Activated naive CD4-positive, alpha-beta T cell treated with anti-CD3 and anti-CD28 coated beads for 36 hours (primary cell): Measurements from ENCODE around the gene PPIL1. TPM values are rescaled to one million over a fixed set of nuclear protein-coding genes. Genes with fewer than 3 reads are reported as not detected.

Experiments
- CTCF ChIA-PET: fragments of 350-600 bp; sonication (Branson Sonifier 250); formaldehyde crosslinking; loops from one replicate; lab custom pipeline; 2021; ENCODE audit warnings: antibody characterized with exemption; lab: Charles Lee
- DNase-seq: peaks from one replicate; pipeline ENCODE4 v3.0.0-alpha.2; 2020
- H3K27ac Mint-ChIP-seq: one replicate; pipeline ENCODE4 v1.8.0; 2021; ENCODE audit warnings: mild to moderate bottlenecking, mixed read lengths
- H3K27me3 Mint-ChIP-seq: one replicate; pipeline ENCODE4 v1.8.0; 2021; ENCODE audit warnings: low read depth, mixed read lengths
- H3K36me3 Mint-ChIP-seq: one replicate; pipeline ENCODE4 v1.8.0; 2021; ENCODE audit warnings: low read depth, mixed read lengths
- H3K4me1 Mint-ChIP-seq: one replicate; pipeline ENCODE4 v1.8.0; 2021; ENCODE audit warnings: low read depth, mixed read lengths
- H3K4me3 Mint-ChIP-seq: one replicate; pipeline ENCODE4 v1.8.0; 2021; ENCODE audit warnings: mild to moderate bottlenecking, moderate library complexity, mixed read lengths
- H3K9me3 Mint-ChIP-seq: one replicate; pipeline ENCODE4 v1.8.0; 2021; ENCODE audit warnings: mixed read lengths
- intact Hi-C: fragments of 100-400 bp; cut with micrococcal nuclease; formaldehyde crosslinking; loops from one replicate; pipeline ENCODE4 v1.15.1; 2023
- total RNA-seq, 2 experiments: library from RNA; stranded (reverse); gene quantifications; one replicate each; pipeline ENCODE4 v1.2.3, GENCODE V29; 2021

Gene PPIL1
- total RNA-seq, 2 experiments from 2014 or later: 42.8 to 44.0 TPM

GRCh38 chr6:36839749-36840431, 34.7 kb downstream of the PPIL1 start:
- H3K36me3 Mint-ChIP-seq: no peaks in the 10 kb centered on the region
- CTCF ChIA-PET: interaction anchor here (0.9 to 1.2 kb wide), 2 partner anchors 11 to 12 kb away, joined by 3 to 6 read pairs; no protein-coding TSS in a partner anchor
- DNase-seq: peak; percentile 42
- H3K4me1 Mint-ChIP-seq: peaks cover 15% of the 10 kb centered on the region
- intact Hi-C loops: no loop called here
- peaks cover 28% of the 10 kb centered on the region for H3K27me3 Mint-ChIP-seq
- H3K9me3 Mint-ChIP-seq: no peaks in the 10 kb centered on the region
- H3K27ac Mint-ChIP-seq: no peak overlapping the region
- H3K4me3 Mint-ChIP-seq: peak overlapping the region; percentile 72

DNA sequence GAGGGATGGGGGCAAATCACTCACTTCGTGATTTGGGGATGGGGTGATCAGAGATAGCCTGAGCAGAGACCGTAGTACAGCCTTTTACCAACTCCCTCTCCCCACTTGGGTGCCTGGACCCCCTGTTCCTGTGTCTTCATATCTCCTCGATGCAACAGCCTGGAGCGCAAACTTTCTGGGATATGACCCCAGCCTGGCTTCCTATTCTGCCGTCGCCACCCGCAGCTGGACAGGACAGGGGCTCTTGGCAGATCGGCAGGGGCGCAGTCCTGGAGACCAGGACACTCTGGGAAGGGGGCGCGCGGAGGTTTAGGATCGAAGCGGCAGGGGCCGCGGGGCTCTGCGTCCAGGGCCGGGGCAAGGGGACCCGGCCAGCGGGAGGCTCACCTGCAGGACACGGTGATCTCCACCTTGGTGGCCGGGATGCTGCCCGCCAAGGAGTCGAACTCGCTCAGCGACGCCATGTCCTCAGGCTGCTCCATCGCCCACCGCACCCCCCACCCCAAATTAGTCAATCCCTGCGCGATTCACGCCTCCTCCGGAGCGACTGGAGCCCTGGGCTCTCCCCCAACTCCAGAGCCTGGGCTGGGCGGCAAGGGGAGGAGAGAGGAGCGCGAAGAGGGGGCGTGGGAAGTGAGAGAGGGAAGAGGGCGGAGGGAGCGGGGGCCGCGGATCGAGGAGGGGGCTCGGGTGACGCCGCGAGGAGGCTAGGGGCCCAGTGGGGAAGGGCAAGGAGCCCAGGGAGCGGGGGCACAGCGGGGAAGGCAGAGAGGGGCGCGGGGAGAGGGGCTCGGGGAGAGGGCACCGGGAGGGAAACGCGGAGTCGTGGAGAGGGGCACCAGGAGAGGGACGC, 35.5 kb downstream of the PPIL1 start, which contains the start of gene CPNE5:
Gene CPNE5, minus strand, starts transcription at position 549 of the 853 bp plus-strand sequence. Its CDS starts 67 bp downstream, at position 482.
- CTCF ChIA-PET: no interaction called here

GRCh38 chr6:36837686-36838085, 36.9 kb downstream of the PPIL1 start:
- Mint-ChIP-seq H3K4me1 (peaks cover 15% of the 10 kb centered on the region), H3K9me3 (no peaks in the 10 kb centered on the region), H3K27me3 (peaks cover 28% of the 10 kb centered on the region), H3K4me3 (no peak overlapping the region), H3K27ac (no peak overlapping the region), H3K36me3 (no peaks in the 10 kb centered on the region)
- CTCF ChIA-PET: interaction anchor here (0.9 to 2.1 kb wide), 3 partner anchors 12 to 27 kb away, joined by 3 to 7 read pairs (median 5); no protein-coding TSS in a partner anchor
- intact Hi-C loops: no loop called here
- DNase-seq: no peak

More for the DNA sequence above, 35.5 kb downstream of the PPIL1 start, which contains the start of gene CPNE5:
- H3K9me3 Mint-ChIP-seq: no peaks in the 10 kb centered on the region
- H3K27ac Mint-ChIP-seq: no peak within 1 kb of the TSS
- DNase-seq: no peak
- no peaks in the 10 kb centered on the region for H3K36me3 Mint-ChIP-seq
- H3K4me1 Mint-ChIP-seq: peaks cover 15% of the 10 kb centered on the region
- peaks cover 28% of the 10 kb centered on the region for H3K27me3 Mint-ChIP-seq
- peak within 1 kb of the TSS; percentile 72 for H3K4me3 Mint-ChIP-seq
- intact Hi-C loops: no loop called here

- Mint-ChIP-seq H3K4me3 (no peak overlapping the region), H3K27me3 (peaks cover 28% of the 10 kb centered on the region), H3K27ac (no peak overlapping the region), H3K9me3 (no peaks in the 10 kb centered on the region), H3K36me3 (no peaks in the 10 kb centered on the region), H3K4me1 (peaks cover 15% of the 10 kb centered on the region)
- CTCF ChIA-PET: interaction anchor here (1.1 to 2.1 kb wide), 3 partner anchors 13 to 181 kb away, joined by 3 to 7 read pairs (median 3); no protein-coding TSS in a partner anchor
- intact Hi-C loops: no loop called here
- DNase-seq: no peak
These were observed 37.6 kb downstream of the PPIL1 start for GRCh38 chr6:36837022-36837339.

DNA sequence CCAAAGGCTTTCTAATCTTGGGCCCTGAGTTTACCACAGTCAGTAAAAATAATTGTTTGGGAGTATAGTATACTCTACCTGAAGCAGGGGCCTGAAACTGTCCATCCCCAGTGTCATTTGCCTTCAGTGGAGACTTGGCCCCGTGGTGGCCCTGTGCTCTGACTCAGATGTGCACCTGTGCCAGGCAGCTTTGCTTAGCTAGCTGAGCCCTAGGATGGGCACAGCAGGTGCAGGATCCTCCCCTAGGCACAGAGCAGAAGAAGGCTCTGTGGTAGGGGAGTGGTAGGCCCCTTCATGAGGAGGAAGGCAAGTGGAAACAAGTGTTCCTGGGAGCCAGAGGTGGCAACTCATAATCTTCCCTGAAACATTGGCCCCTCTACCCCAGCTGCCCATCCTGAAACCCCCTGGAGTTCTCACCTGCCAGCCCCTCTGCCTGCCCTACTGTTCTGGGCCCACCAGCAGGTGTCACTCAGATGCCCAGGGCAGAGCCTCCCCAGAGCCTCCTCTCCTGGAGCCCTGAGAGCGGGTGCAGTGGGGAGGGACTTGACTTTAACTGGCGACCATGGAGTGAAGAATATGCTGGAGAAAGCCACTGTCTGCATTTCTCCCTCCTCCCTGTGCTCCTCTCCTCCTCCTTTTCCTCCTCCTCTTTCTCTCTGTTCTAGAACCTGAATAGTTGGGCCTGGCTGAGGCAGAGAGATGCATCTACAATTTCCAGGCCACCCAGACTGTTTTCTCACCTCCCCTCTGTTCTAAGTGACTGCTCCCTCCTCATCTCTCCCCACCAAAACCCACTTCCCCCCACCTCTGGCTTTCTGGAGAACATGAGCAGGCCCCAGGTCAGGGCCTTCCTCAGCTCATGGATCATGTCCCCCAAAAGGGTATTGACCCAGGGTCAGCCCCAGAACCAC, 38.2 kb downstream of the PPIL1 start:
- H3K36me3 Mint-ChIP-seq: no peaks in the 10 kb centered on the region
- CTCF ChIA-PET: interaction anchor here (0.7 to 2.1 kb wide), 4 partner anchors 13 to 182 kb away, joined by 3 to 7 read pairs (median 4); no protein-coding TSS in a partner anchor
- no peak overlapping the region for H3K4me3 Mint-ChIP-seq
- H3K9me3 Mint-ChIP-seq: no peaks in the 10 kb centered on the region
- H3K27ac Mint-ChIP-seq: no peak overlapping the region
- no peak for DNase-seq
- H3K27me3 Mint-ChIP-seq: peaks cover 28% of the 10 kb centered on the region
- H3K4me1 Mint-ChIP-seq: peaks cover 15% of the 10 kb centered on the region
- intact Hi-C loops: no loop called here

- no peak overlapping the region for H3K27ac Mint-ChIP-seq
- no peaks in the 10 kb centered on the region for H3K36me3 Mint-ChIP-seq
- no peaks in the 10 kb centered on the region for H3K9me3 Mint-ChIP-seq
- H3K4me3 Mint-ChIP-seq: no peak overlapping the region
- DNase-seq: no peak
- H3K4me1 Mint-ChIP-seq: peaks cover 6% of the 10 kb centered on the region
- H3K27me3 Mint-ChIP-seq: peaks cover 15% of the 10 kb centered on the region
- intact Hi-C loops: no loop called here
- CTCF ChIA-PET: interaction anchor here (0.6 to 1.4 kb wide), 3 partner anchors 51 to 153 kb away, joined by 3 to 7 read pairs (median 4); partner anchors contain the start of gene C6orf89
These were observed 39.8 kb downstream of the PPIL1 start for GRCh38 chr6:36834576-36835341.

DNA sequence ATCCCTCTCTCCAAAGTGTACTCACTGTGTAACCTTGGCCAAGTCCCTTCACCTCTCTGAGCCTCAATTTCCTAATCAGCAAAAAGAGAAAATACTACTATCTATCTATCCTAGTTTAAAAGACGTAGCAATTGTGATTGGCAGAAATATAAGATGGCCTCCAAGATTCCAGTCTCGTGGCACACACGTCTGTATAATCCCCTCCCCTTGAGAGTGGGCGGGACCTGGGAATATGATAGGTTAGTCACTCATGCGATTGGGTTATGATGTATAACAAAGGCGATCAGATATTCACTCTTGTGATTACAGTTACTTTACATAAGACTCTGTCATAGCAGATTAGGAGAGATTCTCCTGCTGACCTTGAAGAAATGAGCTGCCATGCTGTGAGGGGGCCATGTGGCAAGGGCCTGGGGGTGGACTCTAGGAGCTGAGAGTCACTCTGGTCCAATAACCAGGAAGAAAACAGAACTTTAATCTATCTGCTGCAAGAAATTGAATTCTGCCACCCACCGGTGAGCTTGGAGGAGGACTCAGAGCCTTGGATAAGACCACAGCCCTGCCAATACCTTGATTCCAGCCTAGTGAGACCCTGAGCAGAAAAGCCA, 41.3 kb downstream of the PPIL1 start:
- no peak for DNase-seq
- H3K27me3 Mint-ChIP-seq: peaks cover 8% of the 10 kb centered on the region
- intact Hi-C loops: no loop called here

GRCh38 chr6:36832313-36832712, 42.3 kb downstream of the PPIL1 start:
- intact Hi-C loops: no loop called here
- DNase-seq: no peak
- no peak overlapping the region for H3K27ac Mint-ChIP-seq
- no peaks in the 10 kb centered on the region for H3K36me3 Mint-ChIP-seq
- peaks cover 3% of the 10 kb centered on the region for H3K4me1 Mint-ChIP-seq
- H3K4me3 Mint-ChIP-seq: no peak overlapping the region
- H3K27me3 Mint-ChIP-seq: peaks cover under 1% of the 10 kb centered on the region
- CTCF ChIA-PET: interaction anchor here (2.0 kb wide), 1 partner anchor 19 kb away, joined by 7 read pairs; no protein-coding TSS in a partner anchor
- H3K9me3 Mint-ChIP-seq: no peaks in the 10 kb centered on the region

More for the DNA sequence above, 41.3 kb downstream of the PPIL1 start:
- no peaks in the 10 kb centered on the region for H3K9me3 Mint-ChIP-seq
- CTCF ChIA-PET: interaction anchor here (1.4 to 2.0 kb wide), 2 partner anchors 18 to 51 kb away, joined by 3 to 7 read pairs; no protein-coding TSS in a partner anchor
- no peak overlapping the region for H3K4me3 Mint-ChIP-seq
- no peaks in the 10 kb centered on the region for H3K36me3 Mint-ChIP-seq
- no peak overlapping the region for H3K27ac Mint-ChIP-seq
- no peaks in the 10 kb centered on the region for H3K4me1 Mint-ChIP-seq

GRCh38 chr6:36830577-36830976, 44.0 kb downstream of the PPIL1 start:
- Mint-ChIP-seq H3K27ac (no peak overlapping the region), H3K36me3 (no peaks in the 10 kb centered on the region), H3K9me3 (no peaks in the 10 kb centered on the region), H3K4me1 (peaks cover 3% of the 10 kb centered on the region), H3K27me3 (peaks cover 3% of the 10 kb centered on the region), H3K4me3 (no peak overlapping the region)
- CTCF ChIA-PET: interaction anchor here (1.1 kb wide), 1 partner anchor 39 kb away, joined by 3 read pairs; no protein-coding TSS in a partner anchor
- intact Hi-C loops: no loop called here
- DNase-seq: no peak

DNA sequence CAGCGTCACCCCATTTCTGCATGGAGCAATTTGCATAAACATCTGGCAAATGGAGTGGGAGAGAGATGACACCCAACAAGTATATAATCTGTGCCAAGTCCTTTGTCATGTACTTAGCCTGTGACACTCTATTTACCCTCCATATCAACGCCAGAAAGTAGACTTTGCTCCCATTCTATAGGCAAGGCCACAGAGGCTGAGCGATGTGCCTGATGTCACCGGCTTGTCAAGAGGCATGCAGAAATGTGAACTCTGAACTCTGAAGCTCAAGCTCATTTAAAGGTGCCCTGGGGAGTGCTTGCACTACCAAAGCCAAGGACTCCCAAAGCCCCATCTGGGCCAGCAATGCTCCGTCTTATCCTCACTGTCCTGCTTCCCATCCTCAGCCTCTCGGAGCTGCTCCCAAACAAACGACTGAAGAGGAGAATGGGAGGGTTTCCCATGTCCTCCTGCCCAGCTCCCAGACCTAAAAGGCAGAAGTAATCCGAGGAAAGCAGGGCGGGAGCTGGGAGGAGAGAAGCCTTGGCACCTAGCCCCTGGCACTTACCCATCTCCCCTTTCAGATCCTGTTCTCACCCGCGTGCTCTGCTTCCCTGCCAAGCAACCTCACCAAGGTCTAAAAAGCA, 44.6 kb downstream of the PPIL1 start:
- Mint-ChIP-seq H3K9me3 (no peaks in the 10 kb centered on the region), H3K4me1 (peaks cover 3% of the 10 kb centered on the region), H3K27ac (no peak overlapping the region), H3K27me3 (peaks cover 3% of the 10 kb centered on the region), H3K36me3 (no peaks in the 10 kb centered on the region), H3K4me3 (no peak overlapping the region)
- CTCF ChIA-PET: no interaction called here
- DNase-seq: no peak
- intact Hi-C loops: no loop called here
